HG02571 (cell line): ENCODE measurements around the gene SPSB4.
"Not testable (repeated sequence)": the region's sequence is repeated elsewhere in the genome, so short reads cannot be mapped to it uniquely, and the experiment has no call there.

Experiments
- ATAC-seq: cut with Tn5 transposase; IDR thresholded peaks from one replicate; pipeline ENCODE4 v1.9.1; 2021; ENCODE audit warnings: mild to moderate bottlenecking, moderate library complexity; ENCODE audit not compliant: unreplicated experiment

SPSB4 gene

DNA sequence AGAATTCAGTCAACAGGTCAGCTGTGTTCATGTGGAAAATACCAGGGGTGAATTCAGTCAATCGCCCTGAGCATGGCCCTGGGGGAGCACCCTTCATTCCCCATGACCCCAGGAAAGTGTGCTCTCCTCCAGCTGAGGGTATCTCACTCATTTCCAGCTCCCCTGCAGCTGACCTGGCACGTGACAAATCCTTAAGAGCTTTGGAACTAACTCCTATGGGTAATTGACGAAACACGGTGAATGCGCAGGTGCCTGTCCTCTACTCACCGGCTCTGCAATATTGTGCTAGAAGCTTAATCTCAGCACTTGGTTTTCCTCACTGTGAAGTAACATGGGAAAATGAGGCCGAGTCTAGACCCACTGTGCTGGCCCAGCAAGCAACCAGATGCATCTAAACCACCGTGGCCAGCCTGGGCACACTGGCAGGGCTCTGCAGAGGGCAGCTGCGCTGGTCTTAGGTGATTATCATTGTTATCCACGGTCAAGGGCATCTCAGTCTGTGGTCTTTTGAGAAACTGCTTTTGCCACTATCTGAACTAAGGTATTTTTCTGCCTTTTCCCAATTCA lies 63.1 kb downstream of the SPSB4 start:
- ATAC-seq, result no peak

DNA sequence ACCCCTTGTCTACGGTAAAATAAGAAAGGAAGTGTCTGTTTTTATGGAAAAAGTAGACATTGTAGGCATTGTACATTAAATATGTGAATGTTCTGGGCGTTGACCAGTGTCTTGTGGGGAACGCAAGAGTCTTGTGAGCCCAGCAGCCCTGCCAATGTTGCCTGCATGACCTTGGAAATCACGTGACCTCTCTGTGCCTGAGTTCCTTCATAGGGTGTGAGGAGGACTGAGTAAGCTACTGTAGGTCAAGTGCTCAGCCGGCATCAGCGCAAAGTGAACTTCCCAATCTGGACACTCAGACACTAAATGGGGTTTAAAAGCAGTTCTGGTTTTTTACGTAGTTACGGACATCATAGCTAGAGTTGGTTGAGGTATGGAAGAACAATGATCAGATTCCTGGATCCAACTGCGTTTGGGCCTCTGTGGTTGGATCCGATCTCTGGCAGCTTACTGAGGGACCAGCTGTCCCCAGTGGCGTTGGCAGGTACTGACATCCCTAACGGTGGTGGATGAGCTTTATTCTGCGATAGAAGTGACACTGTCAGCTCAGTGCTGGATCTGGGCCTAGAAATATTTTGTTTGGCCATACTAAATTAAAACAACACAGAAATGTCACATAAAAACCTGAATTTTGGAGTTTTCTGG lies 63.8 kb downstream of the SPSB4 start:
- ATAC-seq, result no peak

DNA sequence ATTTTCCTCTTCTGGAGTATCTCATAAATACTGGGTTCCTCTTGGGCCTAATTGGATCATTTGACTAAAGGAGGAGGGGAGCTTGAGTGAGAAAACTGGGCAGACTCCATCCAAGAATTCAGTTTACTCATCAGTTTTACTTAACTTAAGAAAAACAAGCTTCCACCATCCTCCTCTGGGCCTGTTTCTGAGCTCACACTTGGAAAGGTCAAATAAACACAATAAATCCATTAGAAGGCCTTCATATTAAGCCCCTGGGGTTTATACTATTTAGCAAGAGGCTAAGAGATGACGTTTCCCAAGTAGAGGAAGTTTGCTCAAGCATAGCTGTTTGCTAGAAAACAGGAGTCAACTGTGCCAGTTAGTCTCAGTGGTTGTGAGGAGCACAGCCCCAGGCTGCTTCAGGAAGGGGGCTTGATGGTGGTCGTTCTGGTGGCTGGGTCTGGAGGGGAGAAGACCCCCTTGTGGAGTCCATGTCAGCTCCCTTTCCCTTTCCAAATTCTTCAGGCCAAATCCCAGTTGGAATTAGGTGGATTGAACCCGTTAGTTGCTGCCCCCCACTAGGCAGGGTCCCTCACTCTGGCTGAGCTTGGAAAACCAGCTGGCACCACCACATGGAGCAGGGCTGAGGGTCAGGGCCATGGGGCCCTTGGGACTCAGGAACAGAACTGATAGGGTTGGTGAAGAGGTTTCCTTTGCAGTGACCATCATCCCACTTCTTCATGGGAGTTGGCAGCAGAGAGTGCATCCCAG lies 64.8 kb downstream of the SPSB4 start:
- ATAC-seq, result no peak

DNA sequence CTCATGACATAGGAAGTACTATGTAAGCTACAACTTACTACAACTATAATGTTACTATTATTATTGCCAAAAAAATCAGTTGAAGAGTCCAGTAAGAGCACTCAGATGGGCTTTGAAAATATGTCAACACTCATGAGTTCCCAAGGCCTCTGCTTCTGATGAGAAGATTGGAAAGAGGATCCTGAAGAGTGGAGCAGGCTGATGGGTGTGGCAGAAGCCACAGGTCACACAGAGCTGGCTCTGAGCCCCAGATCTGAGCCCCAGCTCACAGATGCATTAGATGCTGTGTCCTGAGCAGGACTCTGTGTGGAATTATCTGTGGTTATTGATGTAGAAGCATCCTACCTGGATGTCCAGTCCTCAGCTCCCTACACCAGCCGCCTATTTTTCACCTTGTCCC lies 65.6 kb downstream of the SPSB4 start:
- no peak for ATAC-seq

DNA sequence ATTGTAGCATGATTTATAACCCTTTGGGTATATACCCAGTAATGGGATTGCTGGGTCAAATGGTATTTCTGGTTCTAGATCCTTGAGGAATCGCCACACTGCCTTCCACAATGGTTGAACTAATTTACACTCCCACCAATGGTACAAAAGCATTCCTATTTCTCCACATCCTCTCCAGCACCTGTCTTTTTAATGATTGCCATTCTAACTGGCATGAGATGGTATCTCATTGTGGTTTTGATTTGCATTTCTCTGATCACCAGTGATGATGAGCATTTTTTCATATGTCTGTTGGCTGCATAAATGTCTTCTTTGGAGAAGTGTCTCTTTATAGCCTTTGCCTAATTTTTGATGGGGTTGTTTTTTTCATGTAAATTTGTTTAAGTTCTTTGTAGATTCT lies 66.8 kb downstream of the SPSB4 start:
- ATAC-seq, result not testable (repeated sequence)

DNA sequence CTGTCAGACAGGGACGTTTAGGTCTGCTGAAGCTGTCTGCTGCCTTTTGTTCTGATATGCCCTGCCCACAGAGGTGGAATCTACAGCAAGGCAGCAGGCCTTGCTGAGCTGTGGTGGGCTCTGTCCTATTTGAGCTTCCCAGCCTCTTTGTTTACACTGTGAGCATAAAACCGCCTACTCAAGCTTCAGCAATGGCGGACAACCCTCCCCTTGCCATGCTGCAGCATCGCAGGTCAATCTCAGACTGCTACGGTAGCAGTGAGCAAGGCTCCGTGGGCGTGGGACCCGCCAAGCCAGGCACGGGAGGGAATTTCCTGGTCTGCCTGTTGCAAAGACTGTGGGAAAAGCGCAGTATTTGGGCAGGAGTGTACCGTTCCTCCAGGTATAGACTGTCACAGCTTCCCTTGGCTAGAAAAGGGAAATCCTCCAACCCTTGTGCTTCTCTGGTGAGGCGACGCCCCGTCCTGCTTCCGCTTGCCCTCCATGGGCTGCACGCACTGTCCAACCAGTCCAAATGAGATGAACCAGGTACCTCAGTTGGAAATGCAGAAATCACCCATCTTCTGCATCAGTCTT lies 71.4 kb downstream of the SPSB4 start:
- ATAC-seq, result no peak

DNA sequence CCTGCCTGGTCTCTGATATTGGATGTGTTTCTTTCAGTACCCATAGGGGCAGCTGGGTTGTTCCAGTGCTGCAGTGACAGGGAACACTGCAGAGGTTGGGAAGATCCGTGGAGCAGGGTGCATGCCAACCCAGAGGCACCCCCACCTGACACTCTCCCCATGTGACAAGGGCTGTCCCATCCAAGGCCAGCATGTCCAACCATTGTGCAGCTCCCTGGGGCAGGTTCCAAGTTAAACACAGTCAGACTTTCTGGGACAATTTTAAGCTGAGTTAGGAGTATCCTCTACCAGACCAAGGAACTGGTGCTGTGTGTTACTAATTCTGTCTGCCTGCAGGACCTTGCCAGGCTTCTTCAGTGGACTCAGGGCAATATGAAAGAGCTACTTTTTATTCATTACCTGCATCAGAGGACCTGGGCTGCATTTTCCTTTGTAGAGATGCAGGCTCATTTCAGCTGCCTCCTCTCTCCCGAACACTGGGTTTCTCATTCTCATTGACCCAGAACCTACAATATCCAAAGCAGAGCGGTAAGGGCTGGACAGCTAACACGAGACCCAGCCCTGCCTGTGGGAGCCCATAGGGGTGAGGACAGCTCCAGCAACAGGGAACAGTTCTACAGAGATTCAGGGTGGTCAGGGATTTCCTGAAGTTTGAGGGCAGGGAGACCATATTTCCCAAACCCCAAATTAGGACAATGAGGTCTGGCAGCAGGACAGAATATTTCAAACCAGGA lies 72.7 kb downstream of the SPSB4 start:
- ATAC-seq, result no peak

DNA sequence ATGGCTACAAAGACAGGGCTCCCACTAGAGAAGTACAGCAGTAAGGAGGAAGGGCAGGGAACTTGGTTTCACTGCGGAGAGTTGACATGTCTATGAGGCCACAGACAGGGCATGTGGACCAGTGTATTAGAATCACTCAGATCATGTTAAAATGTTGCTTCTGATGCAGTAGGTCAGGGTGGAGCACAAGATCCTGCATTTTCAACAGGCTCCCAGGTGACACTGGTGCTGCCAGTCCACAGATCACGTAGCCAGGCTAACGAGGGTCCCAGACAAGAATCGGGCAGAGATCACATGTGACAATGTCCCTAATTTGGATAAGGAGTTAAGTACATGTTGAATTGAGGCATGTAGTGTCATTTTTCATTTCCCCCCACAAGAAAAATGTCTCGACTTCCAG lies 73.6 kb downstream of the SPSB4 start:
- no peak for ATAC-seq

DNA sequence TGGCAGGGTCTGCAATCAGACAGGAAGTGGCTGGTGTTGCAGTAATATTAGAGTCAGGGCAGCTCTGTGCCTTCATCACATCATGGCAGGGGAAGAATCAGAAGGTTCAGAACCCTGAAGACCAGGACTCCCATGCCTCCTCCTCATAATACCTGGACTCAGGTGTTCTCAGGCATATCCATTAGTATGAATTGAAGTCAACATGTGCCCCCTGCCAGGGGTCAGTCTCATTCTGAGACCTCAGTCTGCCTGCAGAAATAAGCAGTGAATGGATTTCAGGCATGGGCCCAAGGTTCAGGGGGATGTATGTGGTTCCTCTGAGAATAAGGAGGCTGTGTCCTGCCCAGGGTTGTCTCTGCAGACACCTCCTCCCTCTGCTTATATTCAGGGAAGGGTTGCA lies 74.2 kb downstream of the SPSB4 start:
- no peak for ATAC-seq

DNA sequence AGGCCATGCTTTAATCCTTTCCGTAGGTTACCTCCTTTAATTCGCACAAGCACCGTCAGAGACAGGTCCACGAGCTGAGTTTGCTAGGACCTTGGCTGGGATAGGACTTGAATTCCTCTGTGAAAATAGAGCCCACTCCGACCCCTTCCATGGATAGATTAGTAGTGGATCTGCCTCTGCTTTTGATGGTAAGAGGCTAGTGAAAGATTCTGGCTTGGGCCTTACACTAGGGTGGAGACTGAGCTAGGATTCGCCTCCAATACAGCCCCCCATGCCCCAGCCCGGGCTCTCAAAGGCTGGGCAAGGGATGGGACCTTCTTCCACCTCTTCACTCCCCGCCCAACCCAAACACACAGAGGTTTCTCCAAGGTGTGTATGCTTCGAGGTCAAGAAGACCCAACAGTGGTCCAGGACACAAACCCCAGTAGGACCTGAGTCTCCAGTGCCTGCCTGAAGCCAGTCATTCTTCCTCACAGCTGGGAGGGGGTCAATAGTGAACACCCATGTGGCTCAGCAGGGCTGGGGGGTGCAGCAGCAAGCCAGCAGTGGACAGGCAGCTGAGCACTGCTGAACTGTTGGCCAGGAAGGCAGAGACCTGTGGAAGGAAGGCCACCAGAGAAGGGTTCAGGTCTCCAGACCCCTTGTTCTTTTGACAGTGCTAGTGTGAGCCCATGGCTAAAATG lies 75.7 kb downstream of the SPSB4 start:
- ATAC-seq, result no peak

DNA sequence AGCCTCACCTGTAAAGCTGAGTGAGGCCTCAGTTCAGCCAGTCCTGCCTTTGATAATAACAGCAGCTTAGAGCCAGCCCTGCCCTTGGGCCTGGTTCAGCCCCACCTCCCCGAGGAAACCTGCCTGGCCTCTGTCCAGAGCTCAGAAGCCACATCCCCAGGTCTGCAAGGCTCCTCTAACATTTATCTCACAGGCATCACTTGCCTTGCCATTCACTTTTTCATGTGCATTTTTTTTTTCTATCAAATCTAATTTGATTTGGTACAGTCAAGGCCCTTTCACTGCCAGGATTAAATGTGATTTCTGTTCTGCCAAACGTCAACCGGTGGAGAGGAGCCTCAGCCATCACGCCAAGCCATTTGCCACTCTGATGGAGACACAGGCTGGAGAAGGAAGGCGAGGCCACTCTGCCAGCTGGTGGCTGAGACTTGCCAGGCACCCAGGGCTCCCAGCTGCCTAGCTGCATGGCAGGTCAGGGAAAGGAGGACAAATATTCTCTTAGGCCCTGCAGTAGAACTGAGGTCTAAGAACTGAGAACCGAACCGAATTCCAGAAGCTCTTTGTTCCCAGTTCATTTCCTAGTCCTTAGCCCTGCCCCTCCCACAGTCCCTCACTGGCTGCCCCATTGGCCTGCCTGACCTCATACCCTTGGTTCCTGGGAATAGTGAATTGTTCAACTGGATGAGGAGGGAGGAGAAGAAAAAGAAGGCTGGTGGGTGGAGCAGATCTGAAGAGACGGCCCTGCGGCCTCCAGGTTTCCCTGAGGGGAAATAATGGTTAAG lies 76.4 kb downstream of the SPSB4 start:
- no peak for ATAC-seq

DNA sequence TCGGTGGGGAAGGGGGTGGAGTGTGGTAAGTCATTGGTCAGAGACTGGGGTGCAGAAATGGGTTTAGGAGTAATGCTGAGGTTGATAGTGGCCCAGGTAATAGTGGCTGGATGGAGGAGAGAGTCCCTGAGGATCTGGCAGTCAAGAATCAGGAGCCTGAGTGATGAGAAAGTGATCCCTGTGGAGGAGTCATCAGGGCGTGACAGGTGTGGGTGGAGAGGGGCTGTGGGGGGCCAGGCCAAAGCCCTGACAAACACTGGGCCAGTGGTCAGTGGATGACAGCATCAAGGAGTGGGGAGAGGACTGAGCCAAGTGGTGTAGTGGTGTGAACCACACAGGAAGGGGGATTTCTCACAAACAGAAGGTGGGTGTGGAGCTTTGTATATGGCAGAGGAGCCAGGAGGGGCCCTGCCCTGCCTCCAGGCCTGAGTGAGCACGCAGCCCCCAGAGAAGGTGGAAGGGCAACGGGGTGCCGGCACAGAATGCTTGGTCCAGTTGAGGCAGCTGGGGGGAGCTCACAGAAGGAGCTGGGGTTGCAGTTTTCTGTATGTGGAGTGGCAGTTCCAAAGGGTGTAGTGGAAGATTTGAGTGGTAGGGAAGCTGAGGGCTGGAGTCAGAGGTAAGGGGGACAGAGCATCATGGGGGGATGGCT lies 77.1 kb downstream of the SPSB4 start:
- no peak for ATAC-seq

DNA sequence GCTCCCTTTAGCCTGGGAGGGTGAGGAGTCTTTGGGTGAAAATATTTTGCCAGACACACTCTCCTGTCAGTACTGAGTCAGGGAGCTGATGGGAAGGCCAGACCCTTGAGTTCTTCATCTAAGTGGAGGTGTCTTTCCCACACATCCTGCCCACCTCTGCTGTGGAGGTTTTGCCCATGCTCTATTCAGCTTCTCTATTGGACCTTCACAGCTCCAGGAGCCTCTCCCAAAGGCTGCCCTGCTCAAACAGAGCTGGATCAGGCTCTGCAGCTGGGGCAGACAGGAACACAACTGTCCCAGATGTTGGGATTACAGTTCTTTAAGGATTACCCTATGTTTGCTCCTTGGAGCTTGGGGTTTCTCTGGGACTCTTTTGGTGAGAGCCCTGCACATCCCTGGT lies 77.9 kb downstream of the SPSB4 start:
- no peak for ATAC-seq

DNA sequence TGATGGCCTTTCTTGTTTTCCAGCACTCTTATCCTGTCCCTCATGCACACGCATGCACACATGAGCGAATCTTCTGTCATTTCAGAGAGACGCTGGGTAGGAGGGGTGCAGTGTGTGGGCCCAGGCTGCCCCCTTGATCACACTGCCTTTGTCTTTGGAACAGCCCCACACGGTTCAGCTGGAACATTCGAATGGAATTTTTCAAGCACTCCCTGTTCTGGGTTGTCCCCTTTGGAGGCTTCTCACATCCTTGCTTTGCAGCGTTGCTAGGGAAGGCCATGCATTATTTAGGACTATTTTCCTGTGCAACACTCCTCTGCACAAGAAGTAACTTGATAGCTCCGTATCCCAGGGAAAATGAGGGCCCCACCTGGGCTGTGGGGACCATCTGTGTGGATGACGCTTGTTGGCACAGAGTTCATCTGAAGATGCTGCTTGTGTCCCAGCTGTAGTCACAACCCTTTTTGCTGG lies 78.4 kb downstream of the SPSB4 start:
- ATAC-seq, result no peak

DNA sequence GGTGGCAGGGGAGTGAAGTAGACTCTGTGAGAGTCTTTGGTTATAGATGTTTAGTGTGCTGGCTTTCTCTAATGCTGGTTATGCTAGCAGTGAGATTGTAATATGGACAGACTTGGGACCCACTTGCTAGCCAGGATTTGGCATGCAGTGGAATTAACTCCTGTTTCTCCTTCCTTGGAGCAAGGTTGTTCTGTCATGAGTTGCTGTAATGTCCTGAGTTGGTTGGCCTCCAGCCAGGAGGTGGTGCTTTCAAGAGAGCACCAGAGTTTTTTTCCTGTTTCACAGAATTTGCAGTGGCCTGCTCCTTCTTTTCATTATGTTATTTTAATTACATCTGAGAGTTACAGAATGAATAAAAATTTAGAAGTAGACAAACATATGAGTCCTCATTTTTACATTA lies 92.4 kb downstream of the SPSB4 start:
- no peak for ATAC-seq

DNA sequence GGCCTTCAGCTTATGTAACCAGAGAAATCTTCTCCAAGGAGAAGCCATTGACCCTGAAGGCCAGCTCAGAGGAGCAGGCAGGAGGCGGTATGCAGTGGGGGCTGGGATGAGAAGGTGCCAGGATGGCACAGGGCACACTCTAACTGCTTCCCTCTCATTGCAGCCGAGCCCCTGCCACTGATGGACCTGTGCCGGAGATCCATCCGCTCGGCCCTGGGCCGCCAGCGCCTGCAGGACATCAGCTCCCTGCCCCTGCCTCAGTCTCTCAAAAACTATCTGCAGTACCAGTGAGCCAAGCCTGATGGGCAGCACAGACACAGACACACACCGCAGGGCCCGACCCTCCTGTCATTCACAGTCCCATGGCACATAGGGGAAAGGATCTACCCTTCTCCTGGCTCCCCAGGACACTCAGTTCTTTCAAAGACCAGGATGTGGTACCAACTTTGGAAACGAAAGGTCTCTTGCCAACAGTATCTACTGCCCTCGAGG lies 95.9 kb downstream of the SPSB4 start:
- no peak for ATAC-seq

DNA sequence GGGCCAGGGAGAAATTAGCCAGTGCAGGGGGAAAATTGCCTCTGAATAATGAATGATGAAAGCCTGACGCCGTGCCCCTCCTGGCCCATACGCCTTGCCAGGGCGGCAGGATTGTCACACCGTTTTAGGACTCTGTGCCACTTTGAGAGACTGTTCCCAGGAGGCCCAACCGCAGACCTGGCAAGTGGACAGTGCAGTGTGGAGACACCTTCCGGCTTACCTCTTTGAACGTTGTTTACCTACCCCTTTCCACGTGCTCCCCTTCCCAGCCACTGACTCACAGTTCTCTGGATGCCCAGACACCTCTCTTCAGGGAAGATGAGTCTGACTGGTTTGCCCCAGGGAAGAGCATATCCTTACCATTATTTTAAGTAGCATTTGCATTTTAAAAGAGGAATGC lies 96.5 kb downstream of the SPSB4 start:
- no peak for ATAC-seq

DNA sequence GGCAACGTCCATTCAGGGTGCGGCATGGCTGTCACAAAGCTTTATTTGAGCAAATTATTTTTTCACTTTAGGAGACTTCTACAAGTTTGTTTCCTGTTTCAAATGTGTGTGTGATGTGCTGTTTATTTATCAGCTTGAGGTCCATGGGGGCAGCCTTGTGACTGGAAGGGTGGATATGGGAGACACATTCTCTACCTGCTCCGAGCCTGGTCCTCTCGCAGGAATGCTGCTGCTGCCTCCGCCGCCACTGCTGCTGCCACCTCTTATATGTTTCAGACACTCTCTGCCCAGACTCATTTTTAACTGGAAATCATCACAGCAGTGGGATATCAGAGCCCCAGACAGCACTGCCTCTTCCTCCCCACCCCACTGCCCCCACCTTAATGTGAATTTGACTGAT lies 97.0 kb downstream of the SPSB4 start:
- no peak for ATAC-seq

DNA sequence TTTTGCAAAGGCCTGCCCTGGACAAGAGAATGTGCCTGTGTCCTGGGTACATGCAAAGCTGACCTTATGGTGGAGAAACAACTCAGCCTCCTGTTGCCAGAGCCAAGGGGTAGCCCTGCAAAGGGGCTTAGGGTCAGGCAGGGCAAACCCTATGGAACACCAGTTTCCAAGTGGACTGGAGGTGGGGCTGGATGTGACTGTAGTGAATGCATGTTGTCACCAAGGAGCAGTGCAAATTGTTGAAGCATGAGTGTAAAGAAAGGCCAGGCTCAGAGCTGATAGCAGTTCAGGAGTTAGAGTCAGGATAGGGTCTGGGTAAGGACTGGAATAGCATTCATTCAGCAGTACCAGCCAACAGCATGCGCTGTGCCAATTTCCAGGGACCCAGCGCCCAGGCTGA lies 97.6 kb downstream of the SPSB4 start:
- ATAC-seq, result no peak
